ENCODE results near the gene TEKT2. TPM values are rescaled to one million over a fixed set of nuclear protein-coding genes. Genes with fewer than 3 reads are reported as not detected.

Gene TEKT2
- total and polyA plus RNA-seq, 2 of the 4 experiments (the other 2 are of a cell fraction), result 0.18 TPM; not detected in 1

DNA sequence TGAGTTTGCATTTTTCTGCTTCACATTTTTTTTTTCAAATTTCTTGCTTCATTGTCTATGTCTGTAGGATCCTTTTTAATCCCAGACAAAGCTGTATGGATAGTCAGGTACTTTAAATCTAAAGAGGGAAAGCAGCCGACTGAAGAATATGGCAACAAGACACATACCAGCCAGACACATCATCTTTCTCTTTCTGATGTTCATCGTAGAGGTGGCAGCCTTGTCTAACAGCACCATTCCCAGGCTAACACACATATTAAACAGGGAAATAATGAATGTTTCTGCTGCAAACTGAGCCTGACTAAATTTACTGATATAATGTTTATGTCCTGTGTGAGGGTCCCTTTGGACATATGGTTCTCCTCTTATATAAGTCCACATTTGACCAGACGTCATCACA, 3.7 kb upstream of the TEKT2 start:
- Histone ChIP-seq H3K18ac (ENCODE audit: low read depth, low read length) (no peak overlapping the region), H2BK5ac (ENCODE audit: low read depth, low read length, poor library complexity, severe bottlenecking) (no peak overlapping the region), H2BK20ac (ENCODE audit: low read depth, low read length) (no peak overlapping the region), H2AK9ac (replicated peaks; ENCODE audit: low read depth, low read length, poor library complexity) (no peak overlapping the region), H3K27me3 (ENCODE audit: control insufficient read depth, insufficient read depth, low read length) (no peaks in the 10 kb centered on the region; the same call in 1 of the 2 replicates), H4K8ac (ENCODE audit: low read depth in 2 of 2, low read length in 2 of 2) (no peak overlapping the region), H2AFZ (replicated peaks; ENCODE audit: low read length, poor library complexity) (no peak overlapping the region), H2BK15ac (ENCODE audit: low read depth, low read length) (no peak overlapping the region), H3K56ac (ENCODE audit: extremely low read depth, insufficient read depth, low read length) (no peak overlapping the region), H4K91ac (ENCODE audit: insufficient read depth, low read depth, low read length) (no peak overlapping the region), H2AK5ac (ENCODE audit: low read depth, low read length) (no peak overlapping the region), H3K4me1 (ENCODE audit: control insufficient read depth, insufficient read depth, low read length) (no peaks in the 10 kb centered on the region), H3K4me3 (ENCODE audit: insufficient read depth, low read depth, low read length) (no peak overlapping the region), H4K20me1 (ENCODE audit: insufficient read depth, low read length) (no peaks in the 10 kb centered on the region), H2BK120ac (ENCODE audit: low read depth, low read length) (no peak overlapping the region), H3K79me1 (ENCODE audit: low read depth in 1 of 2, low read length in 2 of 2) (no peaks in the 10 kb centered on the region), H3K9me1 (ENCODE audit: insufficient read depth, low read length) (peaks cover 3% of the 10 kb centered on the region; the same call in 1 of the 2 replicates), H3K36me3 (ENCODE audit: control insufficient read depth, insufficient read depth, low read length) (no peaks in the 10 kb centered on the region), H3K9ac (ENCODE audit: low read depth, low read length) (no peak overlapping the region), H3K23ac (ENCODE audit: low read depth, low read length) (no peak overlapping the region), H3K14ac (replicated peaks; ENCODE audit: low read depth, low read length) (no peak overlapping the region), H3K4me2 (ENCODE audit: low read depth, low read length) (peak overlapping the region; percentile 66; the same call in 1 of the 2 replicates), H4K5ac (ENCODE audit: low read depth, low read length) (no peak overlapping the region), H3K4ac (ENCODE audit: low read depth, low read length) (no peak overlapping the region), H3K27ac (ENCODE audit: insufficient read depth, low read length) (no peak overlapping the region), H3K9me3 (ENCODE audit: control insufficient read depth, insufficient read depth, low read length) (no peaks in the 10 kb centered on the region)
- TF ChIP-seq CHD1 (IDR thresholded peaks at IDR 0.05; ENCODE audit: low read depth, low read length), result no peak
- no peak for TF ChIP-seq NFE2L2 (IDR thresholded peaks at IDR 0.05; ENCODE audit: low read depth, low read length)
- TF ChIP-seq RAD21 (IDR thresholded peaks at IDR 0.05; ENCODE audit: low read length), result no peak
- TF ChIP-seq RFX5 (IDR thresholded peaks at IDR 0.05; ENCODE audit: low read depth, low read length), result no peak
- intact Hi-C loops (cut with micrococcal nuclease), result loop anchor here (10.0 kb wide), 1 partner anchor 145 kb away; the partner anchor contains the start of gene AGO3
- in situ Hi-C loops (cut with MboI; ENCODE audit: low sequenced_read_pairs), result no loop called here
- CTCF ChIA-PET, result interaction anchor here (0.6 kb wide), 1 partner anchor 55 kb away, joined by 4 read pairs; no protein-coding TSS in a partner anchor
- BruUV-seq (replicated peaks), result no TSS peak
- POLR2A ChIA-PET (ENCODE audit: unreplicated experiment), result interaction anchor here (0.6 kb wide), 1 partner anchor 8 kb away, joined by 3 read pairs; no protein-coding TSS in a partner anchor
- DNase-seq, result peak; percentile 16
- dilution Hi-C loops (cut with HindIII; ENCODE audit: low sequenced_read_pairs, unreplicated experiment), result no loop called here
- peak; percentile 22; the same call in 1 of the 2 replicates for ATAC-seq (ENCODE audit: low read depth)
- WGBS, 2 experiments (ENCODE audit: extremely low coverage in 2 of 2, insufficient read length in 1 of 2), result no CpG with 5 or more reads among the region's 3 CpGs

Data from IMR-90 (cell line).